Measurements from ENCODE around the gene PRDM16. TPM values are rescaled to one million over a fixed set of nuclear protein-coding genes. Genes with fewer than 3 reads are reported as not detected.

PRDM16 gene
- total RNA-seq, 1 experiment from 2014 or later: 5.3 TPM

DNA sequence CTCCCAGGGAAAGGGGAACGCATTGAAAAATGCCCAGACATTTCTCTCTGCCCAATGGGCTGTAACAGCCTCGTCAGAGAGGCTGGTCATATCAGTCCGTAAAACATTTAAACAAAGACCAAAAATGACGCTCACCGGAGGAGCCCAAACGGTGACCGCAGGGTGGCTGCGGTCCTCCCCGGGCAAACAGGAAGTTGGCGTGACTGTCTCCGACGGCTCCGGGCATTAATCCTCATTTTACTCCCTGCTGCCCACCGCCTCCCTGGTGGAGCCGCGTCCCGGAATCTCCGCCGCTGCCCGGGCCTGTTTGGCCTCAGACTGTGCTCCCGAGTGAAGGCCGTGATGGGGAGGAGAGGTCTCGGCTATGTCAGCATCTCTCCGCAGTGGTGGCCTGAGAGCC is 9.9 kb downstream of the PRDM16 start:
- no peak overlapping the region for H3K4me3 ChIP-seq (ENCODE audit: low read depth, low read length)
- Mint-ChIP-seq H3K36me3 (ENCODE audit: insufficient read depth, unreplicated experiment) (no peaks in the 10 kb centered on the region), H3K27ac (ENCODE audit: unreplicated experiment) (no peak overlapping the region), H3K4me1 (ENCODE audit: low read depth, unreplicated experiment) (no peaks in the 10 kb centered on the region), H3K9me3 (ENCODE audit: unreplicated experiment) (no peaks in the 10 kb centered on the region), H3K4me3 (ENCODE audit: unreplicated experiment) (no peak overlapping the region), H3K27me3 (ENCODE audit: insufficient read depth, unreplicated experiment) (no peaks in the 10 kb centered on the region)
- no TSS peak for BruUV-seq (replicated peaks)
- TF ChIP-seq, protein P1, sequence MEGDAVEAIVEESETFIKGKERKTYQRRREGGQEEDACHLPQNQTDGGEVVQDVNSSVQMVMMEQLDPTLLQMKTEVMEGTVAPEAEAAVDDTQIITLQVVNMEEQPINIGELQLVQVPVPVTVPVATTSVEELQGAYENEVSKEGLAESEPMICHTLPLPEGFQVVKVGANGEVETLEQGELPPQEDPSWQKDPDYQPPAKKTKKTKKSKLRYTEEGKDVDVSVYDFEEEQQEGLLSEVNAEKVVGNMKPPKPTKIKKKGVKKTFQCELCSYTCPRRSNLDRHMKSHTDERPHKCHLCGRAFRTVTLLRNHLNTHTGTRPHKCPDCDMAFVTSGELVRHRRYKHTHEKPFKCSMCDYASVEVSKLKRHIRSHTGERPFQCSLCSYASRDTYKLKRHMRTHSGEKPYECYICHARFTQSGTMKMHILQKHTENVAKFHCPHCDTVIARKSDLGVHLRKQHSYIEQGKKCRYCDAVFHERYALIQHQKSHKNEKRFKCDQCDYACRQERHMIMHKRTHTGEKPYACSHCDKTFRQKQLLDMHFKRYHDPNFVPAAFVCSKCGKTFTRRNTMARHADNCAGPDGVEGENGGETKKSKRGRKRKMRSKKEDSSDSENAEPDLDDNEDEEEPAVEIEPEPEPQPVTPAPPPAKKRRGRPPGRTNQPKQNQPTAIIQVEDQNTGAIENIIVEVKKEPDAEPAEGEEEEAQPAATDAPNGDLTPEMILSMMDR (IDR thresholded peaks at IDR 0.05; ENCODE audit: insufficient read depth in 1 of 2, low read depth in 1 of 2, low read length in 1 of 2, severe bottlenecking in 1 of 2, unreplicated experiment in 1 of 2): no peak
- H3K9me3 ChIP-seq: no peaks in the 10 kb centered on the region
- no peaks in the 10 kb centered on the region for H3K36me3 ChIP-seq (ENCODE audit: control insufficient read depth, insufficient read depth, low read length)
- no peaks in the 10 kb centered on the region for H3K27me3 ChIP-seq (replicated peaks; ENCODE audit: control insufficient read depth, insufficient read depth, low read length)
- DNase-seq: no peak
- POLR2A ChIA-PET: no interaction called here
- intact Hi-C loops (cut with micrococcal nuclease; ENCODE audit: unreplicated experiment): no loop called here
- CTCF ChIA-PET: no interaction called here
- H3K4me1 ChIP-seq: no peaks in the 10 kb centered on the region

GRCh38 chr1:3079381-3080052 is 10.5 kb downstream of the PRDM16 start:
- TF ChIP-seq, protein P1 (IDR thresholded peaks at IDR 0.05; ENCODE audit: insufficient read depth in 1 of 2, low read depth in 1 of 2, low read length in 1 of 2, severe bottlenecking in 1 of 2, unreplicated experiment in 1 of 2): no peak
- no TSS peak for BruUV-seq (replicated peaks)
- Histone ChIP-seq H3K36me3 (ENCODE audit: control insufficient read depth, insufficient read depth, low read length) (no peaks in the 10 kb centered on the region), H3K9me3 (no peaks in the 10 kb centered on the region), H3K4me3 (ENCODE audit: low read depth, low read length) (no peak overlapping the region), H3K27me3 (replicated peaks; ENCODE audit: control insufficient read depth, insufficient read depth, low read length) (no peaks in the 10 kb centered on the region), H3K4me1 (no peaks in the 10 kb centered on the region)
- no peaks in the 10 kb centered on the region for H3K36me3 Mint-ChIP-seq (ENCODE audit: insufficient read depth, unreplicated experiment)
- POLR2A ChIA-PET: no interaction called here
- H3K4me1 Mint-ChIP-seq (ENCODE audit: low read depth, unreplicated experiment): no peaks in the 10 kb centered on the region
- no peaks in the 10 kb centered on the region for H3K9me3 Mint-ChIP-seq (ENCODE audit: unreplicated experiment)
- CTCF ChIA-PET: no interaction called here
- H3K27ac Mint-ChIP-seq (ENCODE audit: unreplicated experiment): no peak overlapping the region
- intact Hi-C loops (cut with micrococcal nuclease; ENCODE audit: unreplicated experiment): no loop called here
- H3K27me3 Mint-ChIP-seq (ENCODE audit: insufficient read depth, unreplicated experiment): no peaks in the 10 kb centered on the region
- no peak overlapping the region for H3K4me3 Mint-ChIP-seq (ENCODE audit: unreplicated experiment)
- no peak for DNase-seq

- Histone ChIP-seq H3K36me3 (ENCODE audit: control insufficient read depth, insufficient read depth, low read length) (no peaks in the 10 kb centered on the region), H3K4me1 (no peaks in the 10 kb centered on the region), H3K4me3 (ENCODE audit: low read depth, low read length) (no peak overlapping the region), H3K9me3 (no peaks in the 10 kb centered on the region), H3K27me3 (replicated peaks; ENCODE audit: control insufficient read depth, insufficient read depth, low read length) (no peaks in the 10 kb centered on the region)
- H3K36me3 Mint-ChIP-seq (ENCODE audit: insufficient read depth, unreplicated experiment): no peaks in the 10 kb centered on the region
- ChIA-PET CTCF (no interaction called here), POLR2A (no interaction called here)
- no peaks in the 10 kb centered on the region for H3K27me3 Mint-ChIP-seq (ENCODE audit: insufficient read depth, unreplicated experiment)
- BruUV-seq (replicated peaks): no TSS peak
- intact Hi-C loops (cut with micrococcal nuclease; ENCODE audit: unreplicated experiment): no loop called here
- DNase-seq: no peak
- TF ChIP-seq, protein P1 (IDR thresholded peaks at IDR 0.05; ENCODE audit: insufficient read depth in 1 of 2, low read depth in 1 of 2, low read length in 1 of 2, severe bottlenecking in 1 of 2, unreplicated experiment in 1 of 2): no peak
- no peaks in the 10 kb centered on the region for H3K9me3 Mint-ChIP-seq (ENCODE audit: unreplicated experiment)
- H3K4me3 Mint-ChIP-seq (ENCODE audit: unreplicated experiment): no peak overlapping the region
- no peaks in the 10 kb centered on the region for H3K4me1 Mint-ChIP-seq (ENCODE audit: low read depth, unreplicated experiment)
- H3K27ac Mint-ChIP-seq (ENCODE audit: unreplicated experiment): no peak overlapping the region
Measured at GRCh38 chr1:3080053-3080955, 11.3 kb downstream of the PRDM16 start.
